ENCODE measurements around the gene INHBE.

INHBE gene

GRCh38 chr12:57476162-57476992, 21.3 kb downstream of the INHBE start:
- H3K4me1 ChIP-seq (ENCODE audit: control insufficient read depth, insufficient read depth, low read length, poor library complexity, severe bottlenecking), result peaks cover 32% of the 10 kb centered on the region
- no peak overlapping the region for H3K27ac ChIP-seq (ENCODE audit: low read depth, low read length, severe bottlenecking)
- H3K36me3 ChIP-seq (ENCODE audit: control insufficient read depth, insufficient read depth, low read length), result no peaks in the 10 kb centered on the region
- peak overlapping the region; percentile 30 for H3K4me3 ChIP-seq (ENCODE audit: extremely low read depth, insufficient read depth, low read length, poor library complexity, severe bottlenecking)
- H3K9me3 ChIP-seq (ENCODE audit: control insufficient read depth, low read length), result no peaks in the 10 kb centered on the region
- 43 to 59% methylated on average over 16 to 19 of the region's 29 CpGs for WGBS, 2 experiments (ENCODE audit: insufficient coverage in 2 of 2)

GRCh38 chr12:57476993-57477709, 22.0 kb downstream of the INHBE start:
- peaks cover 34% of the 10 kb centered on the region for H3K4me1 ChIP-seq (ENCODE audit: control insufficient read depth, insufficient read depth, low read length, poor library complexity, severe bottlenecking)
- WGBS, 2 experiments (ENCODE audit: insufficient coverage in 2 of 2), result 90 to 93% methylated on average over 7 to 11 of the region's 15 CpGs
- H3K27ac ChIP-seq (ENCODE audit: low read depth, low read length, severe bottlenecking), result no peak overlapping the region

GRCh38 chr12:57477710-57478681, 22.9 kb downstream of the INHBE start:
- H3K4me3 ChIP-seq (ENCODE audit: extremely low read depth, insufficient read depth, low read length, poor library complexity, severe bottlenecking), result no peak overlapping the region
- H3K9me3 ChIP-seq (ENCODE audit: control insufficient read depth, low read length), result no peaks in the 10 kb centered on the region
- 80% methylated on average over 5 to 7 of the region's 12 CpGs for WGBS, 2 experiments (ENCODE audit: insufficient coverage in 2 of 2)
- H3K4me1 ChIP-seq (ENCODE audit: control insufficient read depth, insufficient read depth, low read length, poor library complexity, severe bottlenecking), result peaks cover 35% of the 10 kb centered on the region
- no peaks in the 10 kb centered on the region for H3K36me3 ChIP-seq (ENCODE audit: control insufficient read depth, insufficient read depth, low read length)
- no peak overlapping the region for H3K27ac ChIP-seq (ENCODE audit: low read depth, low read length, severe bottlenecking)

More at GRCh38 chr12:57476993-57477709, 22.0 kb downstream of the INHBE start:
- Histone ChIP-seq H3K9me3 (ENCODE audit: control insufficient read depth, low read length) (no peaks in the 10 kb centered on the region), H3K36me3 (ENCODE audit: control insufficient read depth, insufficient read depth, low read length) (no peaks in the 10 kb centered on the region), H3K4me3 (ENCODE audit: extremely low read depth, insufficient read depth, low read length, poor library complexity, severe bottlenecking) (no peak overlapping the region)

- Histone ChIP-seq H3K4me1 (ENCODE audit: control insufficient read depth, insufficient read depth, low read length, poor library complexity, severe bottlenecking) (peaks cover 40% of the 10 kb centered on the region), H3K9me3 (ENCODE audit: control insufficient read depth, low read length) (no peaks in the 10 kb centered on the region), H3K36me3 (ENCODE audit: control insufficient read depth, insufficient read depth, low read length) (no peaks in the 10 kb centered on the region), H3K4me3 (ENCODE audit: extremely low read depth, insufficient read depth, low read length, poor library complexity, severe bottlenecking) (no peak overlapping the region), H3K27ac (ENCODE audit: low read depth, low read length, severe bottlenecking) (no peak overlapping the region)
- WGBS, 2 experiments (ENCODE audit: insufficient coverage in 2 of 2), result 90 to 94% methylated on average over 7 to 9 of the region's 10 CpGs
These were observed 23.9 kb downstream of the INHBE start for GRCh38 chr12:57479043-57479375.

- WGBS, 2 experiments (ENCODE audit: insufficient coverage in 2 of 2), result 87 to 100% methylated on average over 3 to 4 of the region's 6 CpGs
- Histone ChIP-seq H3K27ac (ENCODE audit: low read depth, low read length, severe bottlenecking) (no peak within 1 kb of the TSS), H3K4me1 (ENCODE audit: control insufficient read depth, insufficient read depth, low read length, poor library complexity, severe bottlenecking) (peaks cover 40% of the 10 kb centered on the region), H3K36me3 (ENCODE audit: control insufficient read depth, insufficient read depth, low read length) (no peaks in the 10 kb centered on the region), H3K4me3 (ENCODE audit: extremely low read depth, insufficient read depth, low read length, poor library complexity, severe bottlenecking) (no peak within 1 kb of the TSS), H3K9me3 (ENCODE audit: control insufficient read depth, low read length) (no peaks in the 10 kb centered on the region)
These were observed 24.4 kb downstream of the INHBE start, which contains the start of gene ARHGAP9 for GRCh38 chr12:57479376-57480115. TSS of gene ARHGAP9 (minus strand) at chr12:57479866. CDS start at chr12:57479406, 460 bp downstream.

- WGBS, 2 experiments (ENCODE audit: insufficient coverage in 2 of 2), result no CpG with 5 or more reads among the region's 1 CpG
- Histone ChIP-seq H3K36me3 (ENCODE audit: control insufficient read depth, insufficient read depth, low read length) (no peaks in the 10 kb centered on the region), H3K4me3 (ENCODE audit: extremely low read depth, insufficient read depth, low read length, poor library complexity, severe bottlenecking) (no peak overlapping the region), H3K27ac (ENCODE audit: low read depth, low read length, severe bottlenecking) (no peak overlapping the region), H3K4me1 (ENCODE audit: control insufficient read depth, insufficient read depth, low read length, poor library complexity, severe bottlenecking) (peaks cover 32% of the 10 kb centered on the region), H3K9me3 (ENCODE audit: control insufficient read depth, low read length) (no peaks in the 10 kb centered on the region)
These were observed 26.6 kb downstream of the INHBE start for GRCh38 chr12:57481671-57482070.

- Histone ChIP-seq H3K9me3 (ENCODE audit: control insufficient read depth, low read length) (no peaks in the 10 kb centered on the region), H3K27ac (ENCODE audit: low read depth, low read length, severe bottlenecking) (no peak overlapping the region)
- 55 to 66% methylated on average over 3 to 4 of the region's 5 CpGs for WGBS, 2 experiments (ENCODE audit: insufficient coverage in 2 of 2)
These were observed 28.4 kb downstream of the INHBE start for GRCh38 chr12:57483466-57483865.

GRCh38 chr12:57485695-57486094, 30.6 kb downstream of the INHBE start:
- H3K4me1 ChIP-seq (ENCODE audit: control insufficient read depth, insufficient read depth, low read length, poor library complexity, severe bottlenecking), result peaks cover 13% of the 10 kb centered on the region
- H3K27ac ChIP-seq (ENCODE audit: low read depth, low read length, severe bottlenecking), result no peak overlapping the region
- no peak overlapping the region for H3K4me3 ChIP-seq (ENCODE audit: extremely low read depth, insufficient read depth, low read length, poor library complexity, severe bottlenecking)
- peaks cover 20% of the 10 kb centered on the region for H3K36me3 ChIP-seq (ENCODE audit: control insufficient read depth, insufficient read depth, low read length)
- no peaks in the 10 kb centered on the region for H3K9me3 ChIP-seq (ENCODE audit: control insufficient read depth, low read length)

More at GRCh38 chr12:57483466-57483865, 28.4 kb downstream of the INHBE start:
- H3K4me3 ChIP-seq (ENCODE audit: extremely low read depth, insufficient read depth, low read length, poor library complexity, severe bottlenecking), result no peak overlapping the region
- H3K4me1 ChIP-seq (ENCODE audit: control insufficient read depth, insufficient read depth, low read length, poor library complexity, severe bottlenecking), result peaks cover 17% of the 10 kb centered on the region
- H3K36me3 ChIP-seq (ENCODE audit: control insufficient read depth, insufficient read depth, low read length), result no peaks in the 10 kb centered on the region

- Histone ChIP-seq H3K4me1 (ENCODE audit: control insufficient read depth, insufficient read depth, low read length, poor library complexity, severe bottlenecking) (peaks cover 11% of the 10 kb centered on the region), H3K9me3 (ENCODE audit: control insufficient read depth, low read length) (no peaks in the 10 kb centered on the region), H3K27ac (ENCODE audit: low read depth, low read length, severe bottlenecking) (no peak overlapping the region), H3K36me3 (ENCODE audit: control insufficient read depth, insufficient read depth, low read length) (peaks cover 32% of the 10 kb centered on the region), H3K4me3 (ENCODE audit: extremely low read depth, insufficient read depth, low read length, poor library complexity, severe bottlenecking) (no peak overlapping the region)
- WGBS, 2 experiments (ENCODE audit: insufficient coverage in 2 of 2), result 90 to 96% methylated on average over 22 to 23 of the region's 27 CpGs
These were observed 32.0 kb downstream of the INHBE start for GRCh38 chr12:57487055-57487596.

Data from mesodermal cell (in vitro differentiated cells).